ENCODE results near the gene HRK. TPM values are rescaled to one million over a fixed set of nuclear protein-coding genes. Genes with fewer than 3 reads are reported as not detected.
A peak's percentile ranks its signal among the peaks of the same experiment; 100 is the strongest.
"Not testable (repeated sequence)": the region's sequence is repeated elsewhere in the genome, so short reads cannot be mapped to it uniquely, and the experiment has no call there.

The HRK gene
- total and polyA plus RNA-seq, 11 donors, result 0.03 to 1.3 (median 0.19) TPM; not detected in 2

DNA sequence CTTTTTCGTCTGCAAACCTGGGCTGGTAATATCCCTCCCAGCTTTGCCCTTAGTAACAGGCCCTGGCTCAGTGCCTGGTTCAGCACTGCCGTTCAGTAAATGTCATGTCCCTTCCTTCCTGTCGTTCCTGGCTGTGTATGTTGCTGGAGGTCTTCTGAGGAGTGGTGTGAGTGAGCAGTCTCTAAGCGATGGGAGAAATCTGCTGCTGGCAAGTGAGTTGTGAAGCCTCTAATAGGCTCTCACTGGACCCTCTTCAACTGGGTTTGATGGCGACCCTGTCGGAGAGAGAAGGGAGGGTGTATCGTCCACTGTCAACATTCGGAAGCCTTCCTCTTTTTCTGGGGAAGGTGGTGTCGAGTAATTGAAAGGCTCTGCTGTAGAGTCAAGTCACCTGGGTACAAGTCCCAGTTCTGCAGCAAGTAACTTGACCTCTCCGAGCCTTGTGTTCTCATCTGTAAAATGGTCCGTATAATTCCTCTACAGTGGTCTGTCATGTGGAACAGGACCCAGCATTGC, 62.8 kb downstream of the HRK start:
- H3K36me3 ChIP-seq, result no peaks in the 10 kb centered on the region
- WGBS, 4 donors, result 20 to 33% (median 29%) methylated on average over 11 of the region's 11 CpGs
- H3K4me3 ChIP-seq, result peak overlapping the region; percentile 56 to 98 (median 76)
- TF ChIP-seq, protein P1, sequence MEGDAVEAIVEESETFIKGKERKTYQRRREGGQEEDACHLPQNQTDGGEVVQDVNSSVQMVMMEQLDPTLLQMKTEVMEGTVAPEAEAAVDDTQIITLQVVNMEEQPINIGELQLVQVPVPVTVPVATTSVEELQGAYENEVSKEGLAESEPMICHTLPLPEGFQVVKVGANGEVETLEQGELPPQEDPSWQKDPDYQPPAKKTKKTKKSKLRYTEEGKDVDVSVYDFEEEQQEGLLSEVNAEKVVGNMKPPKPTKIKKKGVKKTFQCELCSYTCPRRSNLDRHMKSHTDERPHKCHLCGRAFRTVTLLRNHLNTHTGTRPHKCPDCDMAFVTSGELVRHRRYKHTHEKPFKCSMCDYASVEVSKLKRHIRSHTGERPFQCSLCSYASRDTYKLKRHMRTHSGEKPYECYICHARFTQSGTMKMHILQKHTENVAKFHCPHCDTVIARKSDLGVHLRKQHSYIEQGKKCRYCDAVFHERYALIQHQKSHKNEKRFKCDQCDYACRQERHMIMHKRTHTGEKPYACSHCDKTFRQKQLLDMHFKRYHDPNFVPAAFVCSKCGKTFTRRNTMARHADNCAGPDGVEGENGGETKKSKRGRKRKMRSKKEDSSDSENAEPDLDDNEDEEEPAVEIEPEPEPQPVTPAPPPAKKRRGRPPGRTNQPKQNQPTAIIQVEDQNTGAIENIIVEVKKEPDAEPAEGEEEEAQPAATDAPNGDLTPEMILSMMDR (IDR thresholded peaks at IDR 0.05), result no peak
- no peak for TF ChIP-seq POLR2A (IDR thresholded peaks at IDR 0.05)
- ATAC-seq (peak in 3 of 4 donors; percentile 38 to 71 (median 56)), DNase-seq (peak in 4 of 5 donors; percentile 52 to 58 (median 55))
- intact Hi-C loops (cut with DNase I), result loop anchor here in 3 of 10 donors (2.0 to 5.0 kb wide), 3 partner anchors 76 to 81 kb away; partner anchors contain the start of genes RNFT2 (in 2 of the 3) and SPRING1 (in 2 of the 3)
- peak overlapping the region; percentile 85 to 98 (median 92) for H3K27ac ChIP-seq
- peaks cover 2 to 17% (median 11%) of the 10 kb centered on the region in 12 donors for H3K4me1 ChIP-seq
- H3K27me3 ChIP-seq, result no peaks in the 10 kb centered on the region
- no peaks in the 10 kb centered on the region for H3K9me3 ChIP-seq

DNA sequence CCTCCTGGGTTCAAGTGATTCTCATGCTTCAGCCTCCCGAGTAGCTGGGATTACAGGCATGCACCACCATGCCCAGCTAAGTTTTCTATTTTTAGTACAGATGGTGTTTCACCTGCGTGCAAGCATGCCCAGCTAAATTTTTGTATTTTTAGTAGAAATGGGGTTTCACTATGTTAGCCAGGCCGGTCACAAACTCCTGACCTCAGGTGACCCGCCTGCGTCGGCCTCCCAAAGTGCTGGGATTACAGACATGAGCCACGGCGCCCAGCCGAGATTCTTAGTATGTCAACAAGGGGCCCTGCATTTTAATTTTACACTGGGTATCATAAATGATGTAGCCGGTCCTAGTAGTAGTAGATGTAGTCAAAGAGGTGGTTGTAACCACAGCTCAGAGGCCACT, 66.5 kb downstream of the HRK start:
- WGBS, 4 donors, result 81 to 88% (median 87%) methylated on average over 10 of the region's 10 CpGs
- not testable (repeated sequence) for ATAC-seq, H3K4me3 ChIP-seq, H3K9me3 ChIP-seq, H3K27me3 ChIP-seq, DNase-seq, H3K27ac ChIP-seq, H3K36me3 ChIP-seq
- intact Hi-C loops (cut with DNase I), result loop anchor here in 2 of 10 donors (5.0 kb wide), 2 partner anchors 72 to 77 kb away; partner anchors contain the start of genes RNFT2 (in 1 of the 2) and SPRING1 (in 1 of the 2)
- peaks cover 2 to 14% (median 11%) of the 10 kb centered on the region in 12 donors for H3K4me1 ChIP-seq

DNA sequence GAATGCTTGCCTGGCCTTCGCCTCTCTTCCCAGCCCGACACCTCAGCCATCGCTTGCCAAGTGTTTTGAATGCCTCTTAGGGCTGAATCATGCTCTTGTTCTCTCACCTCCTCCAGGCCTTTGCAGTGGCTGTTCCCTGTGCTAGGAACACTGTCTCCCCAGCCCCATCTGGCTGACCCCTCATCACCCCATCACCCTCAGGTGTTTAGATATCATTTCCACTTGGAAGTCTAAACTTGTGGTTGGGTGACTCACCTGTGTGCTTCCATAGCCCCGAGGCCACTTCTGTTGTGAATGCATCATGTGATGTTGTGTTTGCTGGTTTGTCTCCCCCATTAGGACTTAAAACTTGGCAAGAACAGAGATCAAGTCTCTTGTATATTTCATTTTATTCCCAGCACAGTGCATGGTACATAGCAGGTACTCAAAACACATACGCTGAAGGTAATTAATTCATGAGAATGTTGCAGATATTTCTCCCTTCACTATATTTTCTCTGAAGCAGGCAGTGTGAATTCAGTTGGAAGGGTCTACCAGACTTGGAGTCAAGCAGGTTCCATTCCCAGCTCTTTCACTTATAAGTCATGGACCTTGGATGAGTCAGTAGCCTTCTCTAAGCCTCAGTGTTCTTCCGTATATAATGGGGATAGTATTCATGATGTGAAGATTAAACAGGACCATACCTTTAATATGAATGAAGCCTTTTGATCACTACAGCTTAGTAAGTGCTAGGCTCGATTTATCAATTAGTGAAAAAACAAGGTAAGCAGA, 67.8 kb downstream of the HRK start:
- ATAC-seq, result no peak

DNA sequence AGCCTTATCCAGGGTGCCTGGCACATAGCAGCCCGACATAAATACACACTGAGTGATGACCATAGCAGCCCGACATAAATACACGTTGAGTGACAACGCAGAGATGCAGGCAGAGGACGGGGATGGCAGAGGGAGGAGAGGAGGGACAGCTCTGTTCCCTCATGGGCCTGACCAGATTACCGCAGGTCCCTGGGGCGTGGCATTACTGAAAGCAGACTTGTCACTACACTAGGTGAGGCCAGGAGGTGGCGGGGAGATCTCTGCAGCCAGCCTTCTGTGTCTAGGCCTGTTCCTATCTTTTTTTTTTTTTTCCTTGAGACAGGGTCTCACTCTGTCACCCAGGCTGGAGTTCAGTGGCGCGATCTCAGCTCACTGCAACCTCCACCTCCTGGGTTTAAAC, 69.0 kb downstream of the HRK start:
- no peak for DNase-seq
- H3K4me3 ChIP-seq, result no peak overlapping the region
- whole genome bisulfite sequencing, 4 donors, result 85 to 91% (median 88%) methylated on average over 10 of the region's 10 CpGs
- no peak overlapping the region for H3K27ac ChIP-seq
- H3K4me1 ChIP-seq, result no peaks in the 10 kb centered on the region
- no peaks in the 10 kb centered on the region for H3K9me3 ChIP-seq
- TF ChIP-seq, protein P1 (IDR thresholded peaks at IDR 0.05), result no peak
- TF ChIP-seq POLR2A (IDR thresholded peaks at IDR 0.05), result no peak
- intact Hi-C loops (cut with DNase I), result no loop called here
- H3K36me3 ChIP-seq, result no peaks in the 10 kb centered on the region
- no peaks in the 10 kb centered on the region for H3K27me3 ChIP-seq
- no peak for ATAC-seq

More for the DNA sequence above, 67.8 kb downstream of the HRK start:
- H3K4me1 ChIP-seq, result peaks cover under 1 to 8% (median 6%) of the 10 kb centered on the region in 12 donors
- DNase-seq, result no peak
- WGBS, 4 donors, result 90 to 94% (median 91%) methylated on average over 7 of the region's 7 CpGs
- H3K4me3 ChIP-seq, result no peak overlapping the region
- no peak for TF ChIP-seq POLR2A (IDR thresholded peaks at IDR 0.05)
- TF ChIP-seq, protein P1 (IDR thresholded peaks at IDR 0.05), result no peak
- intact Hi-C loops (cut with DNase I), result no loop called here
- H3K9me3 ChIP-seq, result no peaks in the 10 kb centered on the region
- H3K27ac ChIP-seq, result no peak overlapping the region
- no peaks in the 10 kb centered on the region for H3K27me3 ChIP-seq
- H3K36me3 ChIP-seq, result no peaks in the 10 kb centered on the region

All from heart left ventricle (tissue), 16 donors.